ENCODE measurements around the gene SMARCC2.

Gene SMARCC2

GRCh38 chr12:56220611-56221231, 31.4 kb upstream of the SMARCC2 start:
- DNase-seq (ENCODE audit: extremely low read depth, insufficient read length): no peak
- no peaks in the 10 kb centered on the region for H3K27me3 ChIP-seq (replicated peaks; ENCODE audit: control insufficient read depth, insufficient read depth, low read length)

GRCh38 chr12:56219840-56220239, 30.6 kb upstream of the SMARCC2 start:
- no peak for DNase-seq (ENCODE audit: extremely low read depth, insufficient read length)
- no peak for TF ChIP-seq CTCF (IDR thresholded peaks at IDR 0.05; ENCODE audit: insufficient read depth, low read length, poor library complexity, severe bottlenecking)
- Histone ChIP-seq H3K36me3 (ENCODE audit: control insufficient read depth, insufficient read depth, low read length) (peaks cover 2% of the 10 kb centered on the region), H3K27me3 (replicated peaks; ENCODE audit: control insufficient read depth, insufficient read depth, low read length) (no peaks in the 10 kb centered on the region), H3K4me3 (replicated peaks; ENCODE audit: low read depth, low read length) (peak overlapping the region; percentile 83)

More at GRCh38 chr12:56220611-56221231, 31.4 kb upstream of the SMARCC2 start:
- Histone ChIP-seq H3K36me3 (ENCODE audit: control insufficient read depth, insufficient read depth, low read length) (peaks cover 2% of the 10 kb centered on the region), H3K4me3 (replicated peaks; ENCODE audit: low read depth, low read length) (peak overlapping the region; percentile 83)
- TF ChIP-seq CTCF (IDR thresholded peaks at IDR 0.05; ENCODE audit: insufficient read depth, low read length, poor library complexity, severe bottlenecking): no peak

- no peak for DNase-seq (ENCODE audit: extremely low read depth, insufficient read length)
- Histone ChIP-seq H3K27me3 (replicated peaks; ENCODE audit: control insufficient read depth, insufficient read depth, low read length) (no peaks in the 10 kb centered on the region), H3K36me3 (ENCODE audit: control insufficient read depth, insufficient read depth, low read length) (peaks cover 5% of the 10 kb centered on the region), H3K4me3 (replicated peaks; ENCODE audit: low read depth, low read length) (no peak overlapping the region)
- TF ChIP-seq CTCF (IDR thresholded peaks at IDR 0.05; ENCODE audit: insufficient read depth, low read length, poor library complexity, severe bottlenecking): no peak
These were observed 27.2 kb upstream of the SMARCC2 start for GRCh38 chr12:56216461-56216860.

GRCh38 chr12:56213878-56214277, 24.6 kb upstream of the SMARCC2 start:
- Histone ChIP-seq H3K36me3 (ENCODE audit: control insufficient read depth, insufficient read depth, low read length) (peaks cover 13% of the 10 kb centered on the region), H3K4me3 (replicated peaks; ENCODE audit: low read depth, low read length) (no peak overlapping the region), H3K27me3 (replicated peaks; ENCODE audit: control insufficient read depth, insufficient read depth, low read length) (no peaks in the 10 kb centered on the region)
- no peak for TF ChIP-seq CTCF (IDR thresholded peaks at IDR 0.05; ENCODE audit: insufficient read depth, low read length, poor library complexity, severe bottlenecking)
- no peak for DNase-seq (ENCODE audit: extremely low read depth, insufficient read length)

GRCh38 chr12:56212361-56212760, 23.1 kb upstream of the SMARCC2 start:
- Histone ChIP-seq H3K4me3 (replicated peaks; ENCODE audit: low read depth, low read length) (no peak overlapping the region), H3K36me3 (ENCODE audit: control insufficient read depth, insufficient read depth, low read length) (peaks cover 21% of the 10 kb centered on the region), H3K27me3 (replicated peaks; ENCODE audit: control insufficient read depth, insufficient read depth, low read length) (no peaks in the 10 kb centered on the region)
- TF ChIP-seq CTCF (IDR thresholded peaks at IDR 0.05; ENCODE audit: insufficient read depth, low read length, poor library complexity, severe bottlenecking): no peak
- DNase-seq (ENCODE audit: extremely low read depth, insufficient read length): no peak

GRCh38 chr12:56208006-56208405, 18.7 kb upstream of the SMARCC2 start:
- H3K4me3 ChIP-seq (replicated peaks; ENCODE audit: low read depth, low read length): no peak overlapping the region
- no peaks in the 10 kb centered on the region for H3K27me3 ChIP-seq (replicated peaks; ENCODE audit: control insufficient read depth, insufficient read depth, low read length)
- H3K36me3 ChIP-seq (ENCODE audit: control insufficient read depth, insufficient read depth, low read length): peaks cover 30% of the 10 kb centered on the region
- TF ChIP-seq CTCF (IDR thresholded peaks at IDR 0.05; ENCODE audit: insufficient read depth, low read length, poor library complexity, severe bottlenecking): no peak
- no peak for DNase-seq (ENCODE audit: extremely low read depth, insufficient read length)

All from GM06990 (cell line).